Right lobe of liver (tissue), 4 donors: ENCODE data around the gene CSDE1.

ENCODE experiments used
- POLR2A ChIP-seq: fragments of 450-650 bp; IDR thresholded peaks from one replicate; pipeline ENCODE4 v1.6.1; 2017; ENCODE audit warnings: antibody characterized with exemption, mild to moderate bottlenecking
- TF ChIP-seq, protein P1 (sequence below), 4 donors: fragments of 200-600 bp in 3 of 4; fragments of 450-650 bp in 1 of 4; IDR thresholded peaks; one replicate each; pipeline versions ENCODE4 v1.5.1 to v1.8.0; 2016 to 2022; ENCODE audit warnings: antibody characterized with exemption in 4 of 4, mild to moderate bottlenecking in 2 of 4
- donor health status: DM: no; HTN: no; CAD: no.
- donor health status: DM: no; HTN: no; CAD: no.
- donor health status: DM: no; HTN: yes; CAD: no.

DNA sequence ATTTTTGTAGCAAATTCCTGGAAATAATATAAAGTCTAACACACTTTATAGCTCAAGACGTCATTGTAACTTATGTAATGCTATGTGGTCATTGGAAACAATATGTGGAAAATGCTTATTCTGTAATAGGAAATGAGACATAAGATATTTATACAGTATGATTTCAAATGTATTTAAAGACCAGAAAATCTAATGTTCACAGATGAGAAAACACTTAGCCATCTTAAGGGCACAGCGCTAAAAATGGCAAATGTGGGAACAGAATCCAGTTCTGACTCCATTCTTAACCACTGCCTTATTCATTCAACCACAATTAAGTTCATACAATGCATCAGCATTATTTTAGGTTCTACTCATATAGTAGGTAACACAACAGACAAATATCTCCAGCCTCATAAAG, 12.5 kb downstream of the CSDE1 start:
- TF ChIP-seq, protein P1, sequence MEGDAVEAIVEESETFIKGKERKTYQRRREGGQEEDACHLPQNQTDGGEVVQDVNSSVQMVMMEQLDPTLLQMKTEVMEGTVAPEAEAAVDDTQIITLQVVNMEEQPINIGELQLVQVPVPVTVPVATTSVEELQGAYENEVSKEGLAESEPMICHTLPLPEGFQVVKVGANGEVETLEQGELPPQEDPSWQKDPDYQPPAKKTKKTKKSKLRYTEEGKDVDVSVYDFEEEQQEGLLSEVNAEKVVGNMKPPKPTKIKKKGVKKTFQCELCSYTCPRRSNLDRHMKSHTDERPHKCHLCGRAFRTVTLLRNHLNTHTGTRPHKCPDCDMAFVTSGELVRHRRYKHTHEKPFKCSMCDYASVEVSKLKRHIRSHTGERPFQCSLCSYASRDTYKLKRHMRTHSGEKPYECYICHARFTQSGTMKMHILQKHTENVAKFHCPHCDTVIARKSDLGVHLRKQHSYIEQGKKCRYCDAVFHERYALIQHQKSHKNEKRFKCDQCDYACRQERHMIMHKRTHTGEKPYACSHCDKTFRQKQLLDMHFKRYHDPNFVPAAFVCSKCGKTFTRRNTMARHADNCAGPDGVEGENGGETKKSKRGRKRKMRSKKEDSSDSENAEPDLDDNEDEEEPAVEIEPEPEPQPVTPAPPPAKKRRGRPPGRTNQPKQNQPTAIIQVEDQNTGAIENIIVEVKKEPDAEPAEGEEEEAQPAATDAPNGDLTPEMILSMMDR (IDR thresholded peaks at IDR 0.05): no peak
- TF ChIP-seq POLR2A: no peak
